Measurements from ENCODE around the gene TOB1.

Gene TOB1

GRCh38 chr17:50875074-50875473 is 8.9 kb upstream of the TOB1 start:
- no peak overlapping the region for H3K4me3 ChIP-seq (ENCODE audit: low read length)
- DNase-seq (ENCODE audit: low read depth) = no peak
- TF ChIP-seq, protein P1, sequence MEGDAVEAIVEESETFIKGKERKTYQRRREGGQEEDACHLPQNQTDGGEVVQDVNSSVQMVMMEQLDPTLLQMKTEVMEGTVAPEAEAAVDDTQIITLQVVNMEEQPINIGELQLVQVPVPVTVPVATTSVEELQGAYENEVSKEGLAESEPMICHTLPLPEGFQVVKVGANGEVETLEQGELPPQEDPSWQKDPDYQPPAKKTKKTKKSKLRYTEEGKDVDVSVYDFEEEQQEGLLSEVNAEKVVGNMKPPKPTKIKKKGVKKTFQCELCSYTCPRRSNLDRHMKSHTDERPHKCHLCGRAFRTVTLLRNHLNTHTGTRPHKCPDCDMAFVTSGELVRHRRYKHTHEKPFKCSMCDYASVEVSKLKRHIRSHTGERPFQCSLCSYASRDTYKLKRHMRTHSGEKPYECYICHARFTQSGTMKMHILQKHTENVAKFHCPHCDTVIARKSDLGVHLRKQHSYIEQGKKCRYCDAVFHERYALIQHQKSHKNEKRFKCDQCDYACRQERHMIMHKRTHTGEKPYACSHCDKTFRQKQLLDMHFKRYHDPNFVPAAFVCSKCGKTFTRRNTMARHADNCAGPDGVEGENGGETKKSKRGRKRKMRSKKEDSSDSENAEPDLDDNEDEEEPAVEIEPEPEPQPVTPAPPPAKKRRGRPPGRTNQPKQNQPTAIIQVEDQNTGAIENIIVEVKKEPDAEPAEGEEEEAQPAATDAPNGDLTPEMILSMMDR (conservative IDR thresholded peaks at IDR 0.05; ENCODE audit: low read depth, low read length) = no peak

GRCh38 chr17:50872710-50873424 is 6.7 kb upstream of the TOB1 start:
- TF ChIP-seq, protein P1 (conservative IDR thresholded peaks at IDR 0.05; ENCODE audit: low read depth, low read length) = no peak
- no peak for DNase-seq (ENCODE audit: low read depth)
- H3K4me3 ChIP-seq (ENCODE audit: low read length) = no peak overlapping the region

DNA sequence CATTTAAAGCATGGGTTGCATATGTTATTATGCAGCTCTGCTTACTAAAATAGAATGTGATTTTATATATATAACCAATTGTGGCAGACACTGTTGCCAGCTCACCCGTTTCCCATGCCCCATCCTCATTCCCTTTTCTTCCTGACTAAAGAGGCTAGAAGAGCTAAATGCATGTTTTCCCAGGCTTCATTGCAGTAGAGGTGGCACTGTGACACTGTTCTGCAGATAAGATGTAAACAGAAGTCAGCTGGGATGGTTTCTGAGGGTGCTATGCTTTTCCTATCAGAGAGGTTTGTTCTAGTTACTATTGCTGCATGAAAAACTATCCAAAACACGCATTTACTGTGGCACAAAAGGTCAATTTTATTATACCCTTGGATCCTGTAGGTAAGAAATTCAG is 5.7 kb upstream of the TOB1 start:
- TF ChIP-seq, protein P1 (conservative IDR thresholded peaks at IDR 0.05; ENCODE audit: low read depth, low read length) = no peak
- DNase-seq (ENCODE audit: low read depth) = no peak
- no peak overlapping the region for H3K4me3 ChIP-seq (ENCODE audit: low read length)

GRCh38 chr17:50871364-50871763 is 5.2 kb upstream of the TOB1 start:
- TF ChIP-seq, protein P1 (conservative IDR thresholded peaks at IDR 0.05; ENCODE audit: low read depth, low read length) = no peak
- H3K4me3 ChIP-seq (ENCODE audit: low read length) = no peak overlapping the region
- no peak for DNase-seq (ENCODE audit: low read depth)

DNA sequence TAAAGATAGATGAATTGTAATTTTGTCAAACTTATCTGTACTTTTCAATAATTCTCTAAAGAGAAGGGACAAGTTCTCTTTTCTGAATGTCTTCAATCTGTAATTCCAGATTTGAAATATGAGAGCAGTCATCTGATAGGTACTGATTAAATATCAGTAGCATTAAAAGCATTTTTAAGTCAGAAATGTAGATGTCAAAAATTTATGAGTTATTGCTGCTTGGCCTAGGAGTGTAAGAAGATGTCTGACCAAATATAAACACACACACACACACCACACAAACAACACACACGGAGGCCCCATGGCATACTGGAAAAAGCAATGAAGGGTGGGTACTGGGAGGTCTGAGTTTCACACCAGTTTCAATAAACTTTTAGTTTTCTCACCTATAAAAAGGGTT is 2.4 kb upstream of the TOB1 start:
- DNase-seq (ENCODE audit: low read depth) = no peak
- peak overlapping the region; percentile 72 for H3K4me3 ChIP-seq (ENCODE audit: low read length)

GRCh38 chr17:50868140-50868438 is 1.9 kb upstream of the TOB1 start:
- TF ChIP-seq, protein P1 (conservative IDR thresholded peaks at IDR 0.05; ENCODE audit: low read depth, low read length) = no peak
- no peak for DNase-seq (ENCODE audit: low read depth)
- H3K4me3 ChIP-seq (ENCODE audit: low read length) = peak overlapping the region; percentile 72

More for the DNA sequence above, 2.4 kb upstream of the TOB1 start:
- TF ChIP-seq, protein P1 (conservative IDR thresholded peaks at IDR 0.05; ENCODE audit: low read depth, low read length) = no peak

GRCh38 chr17:50867363-50868139 is 1.4 kb upstream of the TOB1 start:
- DNase-seq (ENCODE audit: low read depth) = peak; percentile 95
- H3K4me3 ChIP-seq (ENCODE audit: low read length) = peak overlapping the region; percentile 72
- TF ChIP-seq, protein P1 (conservative IDR thresholded peaks at IDR 0.05; ENCODE audit: low read depth, low read length) = no peak

All from retinal pigment epithelial cell (primary cell).